ENCODE data around the gene EXOC3L4. TPM values are rescaled to one million over a fixed set of nuclear protein-coding genes. Genes with fewer than 3 reads are reported as not detected.
A peak's percentile ranks its signal among the peaks of the same experiment; 100 is the strongest.

EXOC3L4 gene
- total RNA-seq, 1 experiment from 2014 or later, result not detected

DNA sequence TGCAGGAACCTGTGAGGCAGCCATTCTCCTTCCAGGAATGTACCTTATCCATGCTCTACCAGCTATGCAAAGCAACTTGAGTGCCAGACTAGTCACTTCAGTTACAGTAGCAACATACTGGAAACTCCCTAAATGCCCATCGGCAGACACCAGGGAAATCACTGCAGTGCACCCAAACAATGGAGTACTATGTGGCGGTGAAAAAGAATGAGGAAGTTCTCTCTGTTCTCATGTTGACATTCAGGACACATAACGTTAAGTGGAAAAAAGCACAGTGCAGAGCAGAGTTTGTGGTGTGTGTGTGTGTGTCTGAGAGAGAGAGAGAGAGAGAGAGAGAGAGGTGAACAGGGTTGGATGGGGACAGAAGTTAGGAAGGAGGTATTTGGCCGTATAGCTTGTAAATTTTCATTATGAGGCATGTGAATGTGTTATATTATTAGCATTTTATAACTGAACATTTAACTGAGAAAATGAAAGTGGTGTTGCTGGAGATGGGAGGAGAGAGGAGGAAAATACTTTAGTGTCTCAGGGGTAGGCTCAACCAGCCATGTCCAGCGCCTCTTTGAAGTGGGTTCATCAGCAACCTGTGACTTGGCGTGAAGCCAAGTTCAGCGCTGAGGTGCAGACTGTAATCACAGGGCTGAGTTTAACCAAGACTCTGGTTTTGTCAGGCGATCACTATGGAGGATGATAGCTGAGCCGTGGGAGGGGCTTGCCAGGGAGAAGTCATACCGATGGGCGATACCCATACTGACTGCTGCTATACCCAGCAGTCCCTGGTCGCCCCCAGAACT, 46.0 kb downstream of the EXOC3L4 start:
- Histone ChIP-seq H3K4me3 (ENCODE audit: low read length) (no peak overlapping the region), H3K9me2 (replicated peaks; ENCODE audit: insufficient read depth, low read length) (no peaks in the 10 kb centered on the region), H3K27me3 (ENCODE audit: low read length) (no peaks in the 10 kb centered on the region), H3K9ac (ENCODE audit: low read length) (no peak overlapping the region), H3K36me3 (ENCODE audit: insufficient read depth, low read length) (no peaks in the 10 kb centered on the region), H3K9me3 (ENCODE audit: low read length) (no peaks in the 10 kb centered on the region), H3K4me2 (ENCODE audit: low read depth, low read length, poor library complexity, severe bottlenecking) (no peak overlapping the region), H4K20me1 (ENCODE audit: insufficient read depth, low read depth, low read length) (no peaks in the 10 kb centered on the region), H2AFZ (ENCODE audit: low read length) (no peak overlapping the region), H3K79me2 (ENCODE audit: low read length) (no peaks in the 10 kb centered on the region), H3K4me1 (ENCODE audit: low read length) (peaks cover 23% of the 10 kb centered on the region), H3K27ac (ENCODE audit: low read length) (no peak overlapping the region)
- DNase-seq, result peak; percentile 61

DNA sequence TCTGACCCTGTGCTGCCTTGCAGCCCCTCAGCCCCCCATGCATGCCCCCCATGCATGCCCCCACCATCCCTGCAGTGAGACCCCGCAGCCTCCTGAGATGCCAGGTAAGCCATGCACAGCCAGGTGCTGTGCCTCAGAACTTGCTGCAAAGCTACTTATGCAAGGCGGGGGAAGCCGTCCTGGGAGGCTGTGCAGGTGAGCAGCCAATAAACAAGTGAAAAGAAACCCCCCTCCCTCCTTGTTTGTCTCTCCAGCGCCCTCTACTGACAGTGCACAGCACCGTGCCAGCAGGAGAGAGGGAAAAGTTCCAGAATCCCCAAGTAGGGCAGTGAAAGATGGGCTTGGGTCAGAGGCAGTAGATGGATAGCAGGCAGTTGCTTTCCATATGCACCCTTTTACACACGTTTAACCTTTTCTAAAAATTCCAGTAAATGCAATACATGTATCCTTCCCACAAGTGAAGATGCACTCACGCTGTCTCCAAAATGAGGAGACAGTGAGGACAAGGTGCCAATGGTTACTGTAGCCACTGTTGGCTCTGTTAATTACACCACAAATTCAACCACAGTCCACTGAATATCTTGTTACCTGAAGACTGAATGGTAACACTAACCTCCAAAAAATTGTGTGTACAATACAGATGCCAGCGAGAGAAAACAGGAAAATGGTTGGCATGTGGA, 46.7 kb downstream of the EXOC3L4 start:
- no peaks in the 10 kb centered on the region for H3K27me3 ChIP-seq (ENCODE audit: low read length)
- H3K4me2 ChIP-seq (ENCODE audit: low read depth, low read length, poor library complexity, severe bottlenecking), result no peak overlapping the region
- H3K9me2 ChIP-seq (replicated peaks; ENCODE audit: insufficient read depth, low read length), result no peaks in the 10 kb centered on the region
- H3K36me3 ChIP-seq (ENCODE audit: insufficient read depth, low read length), result no peaks in the 10 kb centered on the region
- peak; percentile 87 for DNase-seq
- H3K9me3 ChIP-seq (ENCODE audit: low read length), result no peaks in the 10 kb centered on the region
- H4K20me1 ChIP-seq (ENCODE audit: insufficient read depth, low read depth, low read length), result no peaks in the 10 kb centered on the region
- no peak overlapping the region for H3K27ac ChIP-seq (ENCODE audit: low read length)
- no peak overlapping the region for H3K9ac ChIP-seq (ENCODE audit: low read length)
- no peak overlapping the region for H3K4me3 ChIP-seq (ENCODE audit: low read length)
- H2AFZ ChIP-seq (ENCODE audit: low read length), result no peak overlapping the region
- peaks cover 23% of the 10 kb centered on the region for H3K4me1 ChIP-seq (ENCODE audit: low read length)
- no peaks in the 10 kb centered on the region for H3K79me2 ChIP-seq (ENCODE audit: low read length)

DNA sequence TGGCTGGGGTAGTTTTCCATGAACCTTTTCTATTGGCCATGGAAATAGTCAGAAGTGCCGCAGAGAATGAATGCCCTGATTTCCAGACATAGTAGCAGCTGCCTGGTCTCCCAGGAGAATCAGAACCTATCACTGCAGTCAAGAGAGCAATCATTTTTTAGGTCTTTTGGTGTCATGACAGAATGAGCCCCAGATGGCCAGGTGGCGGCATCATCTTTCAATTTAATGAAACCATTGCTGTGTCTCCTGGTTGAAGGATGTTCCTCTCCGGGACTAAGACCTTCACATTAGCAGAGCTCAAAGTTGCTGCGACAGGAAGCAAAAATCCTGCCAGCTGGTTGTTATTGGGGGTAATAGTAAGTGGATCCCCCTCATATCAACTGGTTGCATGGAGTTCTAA, 47.5 kb downstream of the EXOC3L4 start:
- no peak overlapping the region for H3K27ac ChIP-seq (ENCODE audit: low read length)
- H3K79me2 ChIP-seq (ENCODE audit: low read length), result no peaks in the 10 kb centered on the region
- no peak overlapping the region for H3K9ac ChIP-seq (ENCODE audit: low read length)
- peak overlapping the region; percentile 2; the same call in 1 of the 2 replicates for H2AFZ ChIP-seq (ENCODE audit: low read length)
- peaks cover 23% of the 10 kb centered on the region for H3K4me1 ChIP-seq (ENCODE audit: low read length)
- H3K4me3 ChIP-seq (ENCODE audit: low read length), result no peak overlapping the region
- no peaks in the 10 kb centered on the region for H3K9me2 ChIP-seq (replicated peaks; ENCODE audit: insufficient read depth, low read length)
- no peaks in the 10 kb centered on the region for H4K20me1 ChIP-seq (ENCODE audit: insufficient read depth, low read depth, low read length)
- H3K4me2 ChIP-seq (ENCODE audit: low read depth, low read length, poor library complexity, severe bottlenecking), result peak overlapping the region; percentile 9
- no peaks in the 10 kb centered on the region for H3K27me3 ChIP-seq (ENCODE audit: low read length)
- no peaks in the 10 kb centered on the region for H3K9me3 ChIP-seq (ENCODE audit: low read length)
- H3K36me3 ChIP-seq (ENCODE audit: insufficient read depth, low read length), result no peaks in the 10 kb centered on the region
- peak; percentile 68 for DNase-seq

DNA sequence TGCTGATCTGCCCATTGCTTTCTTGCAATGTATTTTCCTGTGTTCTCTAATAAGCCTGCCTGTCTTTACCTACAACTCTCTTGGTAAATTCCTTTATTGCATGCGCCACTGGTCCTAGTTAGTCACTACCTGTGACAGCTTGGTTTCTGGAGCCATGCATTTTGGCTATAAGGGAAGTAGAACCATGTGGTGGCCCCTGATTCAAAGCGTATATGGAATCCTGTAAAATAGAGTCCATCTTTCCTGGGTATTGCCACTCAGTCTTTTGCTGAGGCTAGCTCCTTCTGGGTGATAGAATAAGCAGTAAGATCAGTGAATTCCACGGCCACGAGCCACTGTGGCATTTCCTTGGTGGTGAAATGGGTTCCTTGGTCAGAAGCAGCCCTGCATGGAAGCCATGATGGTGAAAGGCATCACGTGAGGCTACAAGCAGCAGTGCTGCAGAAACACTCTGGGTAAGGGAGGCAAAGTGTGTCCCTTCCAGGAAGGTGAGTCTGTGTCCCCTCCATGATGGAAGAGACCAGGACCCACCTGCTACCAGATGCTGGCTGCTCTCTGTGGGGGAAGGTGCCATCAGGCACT, 48.3 kb downstream of the EXOC3L4 start:
- Histone ChIP-seq H4K20me1 (ENCODE audit: insufficient read depth, low read depth, low read length) (no peaks in the 10 kb centered on the region), H3K27me3 (ENCODE audit: low read length) (no peaks in the 10 kb centered on the region), H3K9me2 (replicated peaks; ENCODE audit: insufficient read depth, low read length) (no peaks in the 10 kb centered on the region), H3K27ac (ENCODE audit: low read length) (no peak overlapping the region), H3K9ac (ENCODE audit: low read length) (no peak overlapping the region), H3K4me2 (ENCODE audit: low read depth, low read length, poor library complexity, severe bottlenecking) (no peak overlapping the region), H3K36me3 (ENCODE audit: insufficient read depth, low read length) (no peaks in the 10 kb centered on the region), H2AFZ (ENCODE audit: low read length) (peak overlapping the region; percentile 2; the same call in 1 of the 2 replicates), H3K9me3 (ENCODE audit: low read length) (no peaks in the 10 kb centered on the region), H3K4me1 (ENCODE audit: low read length) (peaks cover 23% of the 10 kb centered on the region), H3K79me2 (ENCODE audit: low read length) (no peaks in the 10 kb centered on the region), H3K4me3 (ENCODE audit: low read length) (no peak overlapping the region)
- no peak for DNase-seq

DNA sequence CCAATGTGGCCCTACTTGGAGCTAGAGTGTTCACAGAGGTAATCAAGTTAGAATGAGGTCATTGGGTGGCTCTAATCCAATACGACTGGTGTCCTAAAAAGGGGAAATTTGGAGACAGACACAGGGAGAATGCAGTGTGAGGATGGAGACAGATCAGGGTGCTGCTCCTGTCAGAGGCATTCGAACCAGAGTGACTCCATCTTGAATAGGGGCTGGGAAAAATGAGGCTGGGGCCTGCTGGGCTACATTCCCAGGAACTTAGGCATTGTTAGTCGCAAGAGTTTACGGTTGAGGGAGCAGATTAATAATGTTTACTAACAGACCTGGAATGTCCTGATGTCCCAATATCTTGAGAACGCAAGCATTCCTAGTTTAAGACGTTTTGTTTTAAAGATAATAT, 49.0 kb downstream of the EXOC3L4 start:
- Histone ChIP-seq H3K27ac (ENCODE audit: low read length) (no peak overlapping the region), H3K4me2 (ENCODE audit: low read depth, low read length, poor library complexity, severe bottlenecking) (no peak overlapping the region), H3K27me3 (ENCODE audit: low read length) (no peaks in the 10 kb centered on the region), H3K9ac (ENCODE audit: low read length) (no peak overlapping the region), H3K9me2 (replicated peaks; ENCODE audit: insufficient read depth, low read length) (no peaks in the 10 kb centered on the region), H2AFZ (ENCODE audit: low read length) (no peak overlapping the region), H3K36me3 (ENCODE audit: insufficient read depth, low read length) (no peaks in the 10 kb centered on the region), H3K9me3 (ENCODE audit: low read length) (no peaks in the 10 kb centered on the region), H3K79me2 (ENCODE audit: low read length) (no peaks in the 10 kb centered on the region), H3K4me3 (ENCODE audit: low read length) (no peak overlapping the region), H3K4me1 (ENCODE audit: low read length) (peaks cover 23% of the 10 kb centered on the region), H4K20me1 (ENCODE audit: insufficient read depth, low read depth, low read length) (no peaks in the 10 kb centered on the region)
- DNase-seq, result no peak

DNA sequence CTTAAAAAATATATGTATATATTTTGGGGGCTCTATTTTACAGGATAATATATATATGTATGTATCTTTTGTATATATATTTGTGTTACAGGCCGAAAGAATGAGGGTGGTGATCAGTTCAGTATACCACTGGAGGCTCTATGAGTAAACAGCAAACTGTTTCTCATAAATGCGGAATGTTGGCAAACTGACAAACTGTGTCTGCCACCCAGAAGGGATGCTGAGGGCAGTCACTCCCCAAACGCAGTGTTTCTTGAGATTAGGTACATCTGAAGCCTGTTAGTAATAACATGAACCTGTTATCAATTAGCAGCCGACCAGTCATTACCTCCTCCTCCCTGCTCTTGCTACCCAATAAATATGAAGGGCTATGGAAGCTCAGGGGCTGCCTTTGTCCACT, 49.6 kb downstream of the EXOC3L4 start:
- peaks cover 23% of the 10 kb centered on the region for H3K4me1 ChIP-seq (ENCODE audit: low read length)
- no peaks in the 10 kb centered on the region for H3K9me3 ChIP-seq (ENCODE audit: low read length)
- no peaks in the 10 kb centered on the region for H3K79me2 ChIP-seq (ENCODE audit: low read length)
- no peak overlapping the region for H2AFZ ChIP-seq (ENCODE audit: low read length)
- no peak overlapping the region for H3K27ac ChIP-seq (ENCODE audit: low read length)
- no peak overlapping the region for H3K4me3 ChIP-seq (ENCODE audit: low read length)
- H3K36me3 ChIP-seq (ENCODE audit: insufficient read depth, low read length), result no peaks in the 10 kb centered on the region
- H3K27me3 ChIP-seq (ENCODE audit: low read length), result no peaks in the 10 kb centered on the region
- H4K20me1 ChIP-seq (ENCODE audit: insufficient read depth, low read depth, low read length), result no peaks in the 10 kb centered on the region
- DNase-seq, result no peak
- no peak overlapping the region for H3K4me2 ChIP-seq (ENCODE audit: low read depth, low read length, poor library complexity, severe bottlenecking)
- H3K9ac ChIP-seq (ENCODE audit: low read length), result no peak overlapping the region
- H3K9me2 ChIP-seq (replicated peaks; ENCODE audit: insufficient read depth, low read length), result no peaks in the 10 kb centered on the region

DNA sequence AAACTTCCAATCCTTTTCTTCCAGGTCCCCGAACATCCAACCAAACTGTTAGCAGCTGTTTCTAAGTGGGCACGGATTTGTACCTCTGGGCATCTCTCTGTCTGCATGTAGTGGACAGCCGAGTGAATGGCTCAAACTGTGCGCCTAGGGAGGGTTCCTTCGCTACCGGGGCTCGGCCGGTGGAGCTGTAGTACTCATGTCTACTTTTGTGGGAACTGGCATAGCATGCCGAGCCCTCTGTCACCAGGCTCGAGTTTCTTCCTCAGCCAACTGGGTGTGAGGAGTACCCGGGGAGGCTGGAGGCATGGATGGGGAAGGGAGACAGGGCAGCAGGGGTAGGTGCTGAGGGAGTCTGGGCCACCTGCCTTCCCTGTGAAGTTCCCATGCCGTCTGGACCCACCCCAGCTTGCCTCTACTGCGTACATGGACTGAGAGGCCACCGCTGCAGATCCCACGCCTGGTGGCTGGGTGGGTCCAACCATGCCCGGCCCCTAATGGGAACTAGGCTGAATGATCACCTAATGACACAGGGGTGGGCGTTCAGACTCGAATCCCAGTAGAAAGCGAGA, 51.7 kb downstream of the EXOC3L4 start:
- no peak for DNase-seq
- Histone ChIP-seq H3K27ac (ENCODE audit: low read length) (no peak overlapping the region), H3K27me3 (ENCODE audit: low read length) (no peaks in the 10 kb centered on the region), H3K9ac (ENCODE audit: low read length) (no peak overlapping the region), H3K4me1 (ENCODE audit: low read length) (peaks cover 18% of the 10 kb centered on the region), H3K9me2 (replicated peaks; ENCODE audit: insufficient read depth, low read length) (no peaks in the 10 kb centered on the region), H3K4me3 (ENCODE audit: low read length) (no peak overlapping the region), H3K9me3 (ENCODE audit: low read length) (no peaks in the 10 kb centered on the region), H4K20me1 (ENCODE audit: insufficient read depth, low read depth, low read length) (no peaks in the 10 kb centered on the region), H2AFZ (ENCODE audit: low read length) (no peak overlapping the region), H3K79me2 (ENCODE audit: low read length) (no peaks in the 10 kb centered on the region), H3K36me3 (ENCODE audit: insufficient read depth, low read length) (no peaks in the 10 kb centered on the region), H3K4me2 (ENCODE audit: low read depth, low read length, poor library complexity, severe bottlenecking) (no peak overlapping the region)
